GM18502 (cell line): ENCODE data around the gene SOWAHA.
"Not testable (repeated sequence)": the region's sequence is repeated elsewhere in the genome, so short reads cannot be mapped to it uniquely, and the experiment has no call there.

Experiments used
- ATAC-seq: cut with Tn5 transposase; IDR thresholded peaks from one replicate; pipeline ENCODE4 v1.9.1; 2021; ENCODE audit warnings: mild to moderate bottlenecking; ENCODE audit not compliant: unreplicated experiment, poor library complexity

SOWAHA gene

DNA sequence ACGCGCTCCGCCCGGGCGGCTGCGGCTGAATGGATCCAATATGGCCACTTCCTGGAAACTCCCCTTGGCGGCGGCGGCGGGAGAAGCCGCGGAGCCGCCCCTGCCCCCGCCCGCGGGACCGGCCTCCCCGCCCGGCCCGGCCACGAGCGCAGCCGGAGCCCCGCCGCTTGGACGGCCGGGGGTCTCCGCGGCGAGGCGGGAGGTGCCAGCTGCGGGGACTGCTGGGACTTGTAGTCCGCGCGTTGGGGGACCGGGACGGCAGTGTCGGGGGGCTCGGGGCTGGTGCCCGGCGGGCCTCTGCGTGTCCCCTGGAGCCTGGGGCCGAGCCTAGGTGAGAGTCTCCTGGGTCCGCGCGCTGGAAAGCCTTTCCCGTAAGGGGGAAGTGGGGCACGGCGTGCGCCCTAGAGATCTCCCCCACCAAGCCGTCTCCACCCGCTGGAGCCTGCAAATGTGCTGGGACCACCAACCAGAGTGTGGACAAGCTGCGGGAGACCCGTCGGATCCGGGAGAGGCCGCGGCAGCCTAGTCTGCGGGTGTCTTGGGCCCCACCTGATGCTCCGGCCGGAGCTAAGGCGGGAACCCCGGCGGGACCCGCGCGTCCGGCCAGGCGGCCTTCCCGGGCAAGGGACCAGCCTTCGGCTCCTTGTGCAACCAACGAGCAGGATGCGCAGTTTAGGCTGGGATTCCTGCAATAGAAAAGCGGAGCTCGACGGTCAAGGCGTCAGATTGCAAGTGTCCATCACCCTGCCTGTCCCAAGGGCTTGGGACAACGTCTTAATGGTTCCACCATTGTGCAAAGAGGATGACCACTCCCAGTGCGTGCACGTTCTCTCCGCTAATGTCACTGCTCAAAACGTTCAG, 35.7 kb upstream of the SOWAHA start, which contains the start of gene SEPTIN8:
SEPTIN8 (minus strand) TSS at position 31 of the 861 bp plus-strand sequence. CDS start 102 bp downstream, outside the sequence.
- peak; percentile 61 for ATAC-seq

- ATAC-seq: no peak
Observed at GRCh38 chr5:132778129-132778528, 35.0 kb upstream of the SOWAHA start.

DNA sequence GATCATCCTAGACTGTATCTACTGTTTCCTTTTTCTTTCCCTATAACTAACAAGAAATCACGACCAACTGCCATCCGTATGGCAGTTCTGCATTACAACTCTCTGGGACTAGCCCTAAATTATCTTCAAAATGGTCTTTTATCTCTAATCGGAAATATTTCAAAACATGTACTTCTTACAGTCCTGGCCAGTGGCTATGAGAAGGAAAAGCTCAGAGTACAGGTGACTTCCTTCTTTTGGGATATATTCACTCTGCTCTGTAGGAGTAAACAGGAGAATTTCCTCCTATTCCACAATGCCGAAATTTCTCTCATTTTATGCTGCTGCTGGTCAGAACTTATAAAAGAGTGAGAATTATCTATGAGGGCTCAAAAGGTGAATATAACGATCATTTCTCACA, 34.2 kb upstream of the SOWAHA start:
- ATAC-seq: no peak

- no peak for ATAC-seq
Observed at GRCh38 chr5:132779961-132780360, 33.1 kb upstream of the SOWAHA start.

GRCh38 chr5:132780577-132780976, 32.5 kb upstream of the SOWAHA start:
- no peak for ATAC-seq

- ATAC-seq: no peak
Observed at GRCh38 chr5:132781029-132781428, 32.1 kb upstream of the SOWAHA start.

DNA sequence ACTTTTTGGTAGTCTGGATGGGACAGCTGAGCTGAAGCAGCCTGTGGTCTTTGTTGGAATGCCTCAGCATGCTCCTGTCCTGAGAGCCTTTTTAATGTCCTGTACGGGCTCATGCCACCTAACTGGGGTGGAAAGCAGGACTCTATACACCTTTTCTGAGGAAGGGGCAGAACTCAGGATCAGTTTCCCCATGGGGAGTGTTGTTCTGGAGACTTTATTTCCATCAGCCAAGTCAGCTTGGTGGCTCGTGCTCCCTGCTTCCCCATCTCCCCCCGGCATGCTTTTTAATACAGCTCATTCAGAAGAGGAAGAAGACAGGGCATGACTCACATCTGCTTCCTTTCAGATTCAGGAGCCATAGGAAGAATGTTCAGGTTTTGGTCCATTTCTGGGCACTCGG, 31.0 kb upstream of the SOWAHA start:
- no peak for ATAC-seq

- ATAC-seq: no peak
Observed at GRCh38 chr5:132785365-132785764, 27.7 kb upstream of the SOWAHA start.

DNA sequence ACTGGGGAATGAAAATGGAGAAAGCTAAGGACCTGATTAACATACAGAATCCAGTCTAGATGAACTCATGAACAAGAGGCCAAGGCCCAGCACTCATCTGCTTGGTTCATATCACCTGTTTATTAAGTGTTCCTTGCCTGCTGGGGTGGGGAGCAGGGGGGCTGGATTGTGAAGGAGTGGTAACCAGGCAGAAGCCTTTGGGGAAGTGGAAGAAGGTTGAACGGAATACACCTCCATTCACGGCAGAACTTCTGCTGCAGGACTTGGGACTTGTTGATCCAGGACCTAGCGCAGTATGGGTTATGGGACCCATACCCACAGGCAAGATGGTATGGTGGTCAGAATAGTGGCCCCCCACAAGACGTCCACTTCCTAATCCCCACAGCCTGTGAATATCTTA, 27.2 kb upstream of the SOWAHA start:
- no peak for ATAC-seq

DNA sequence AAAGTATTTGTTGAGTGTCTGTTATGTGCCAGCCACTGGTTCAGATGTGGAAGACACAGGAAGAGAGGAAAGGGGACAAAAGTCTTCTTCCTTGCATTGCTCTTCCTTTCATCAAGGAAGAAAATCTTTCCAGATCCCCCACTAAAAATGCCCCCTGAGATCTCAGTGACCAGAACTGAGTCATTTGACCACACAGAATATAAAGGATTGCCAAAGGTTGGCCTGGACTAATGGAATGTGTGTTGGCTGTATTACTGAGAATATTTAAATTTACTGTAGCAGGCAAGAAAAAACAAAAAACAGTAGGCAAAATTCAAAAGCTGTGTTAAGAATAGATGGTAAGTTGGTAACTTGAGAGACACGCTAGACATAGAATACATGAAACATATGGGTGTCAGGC, 26.0 kb upstream of the SOWAHA start:
- no peak for ATAC-seq

GRCh38 chr5:132788508-132788907, 24.6 kb upstream of the SOWAHA start:
- ATAC-seq: no peak

GRCh38 chr5:132788990-132789886, 23.9 kb upstream of the SOWAHA start:
- no peak for ATAC-seq

DNA sequence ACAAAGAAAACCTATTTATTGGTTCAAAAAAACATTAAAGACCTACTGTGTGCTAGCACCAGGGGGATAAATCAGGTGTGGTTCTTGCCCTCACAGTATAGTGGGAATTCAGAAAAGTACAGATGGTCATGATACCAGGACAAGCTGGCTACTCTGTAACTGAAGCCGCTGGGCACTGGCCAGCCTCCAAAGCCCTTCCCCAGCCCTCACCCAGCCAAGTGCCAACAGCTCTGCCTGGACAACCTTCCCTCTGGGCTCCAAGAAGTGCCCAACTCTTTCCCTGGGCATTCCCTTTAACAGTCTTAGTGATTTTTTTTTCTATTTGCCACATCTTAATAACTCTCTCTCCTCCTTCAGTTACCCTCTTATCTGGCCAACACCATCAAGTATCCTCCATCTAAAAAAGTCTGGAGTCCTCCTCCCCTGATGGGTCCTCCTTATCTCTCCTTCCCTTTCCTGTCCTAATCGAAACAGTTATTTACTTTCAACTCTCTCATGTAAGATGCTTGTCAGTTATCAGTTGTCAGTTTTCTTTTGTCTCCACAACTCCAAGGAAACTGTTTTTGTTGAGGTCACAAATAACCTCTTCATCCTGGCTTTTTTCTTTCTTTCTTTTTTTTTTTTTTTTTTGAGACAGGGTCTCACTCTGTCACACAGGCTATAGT, 22.8 kb upstream of the SOWAHA start:
- ATAC-seq: no peak

DNA sequence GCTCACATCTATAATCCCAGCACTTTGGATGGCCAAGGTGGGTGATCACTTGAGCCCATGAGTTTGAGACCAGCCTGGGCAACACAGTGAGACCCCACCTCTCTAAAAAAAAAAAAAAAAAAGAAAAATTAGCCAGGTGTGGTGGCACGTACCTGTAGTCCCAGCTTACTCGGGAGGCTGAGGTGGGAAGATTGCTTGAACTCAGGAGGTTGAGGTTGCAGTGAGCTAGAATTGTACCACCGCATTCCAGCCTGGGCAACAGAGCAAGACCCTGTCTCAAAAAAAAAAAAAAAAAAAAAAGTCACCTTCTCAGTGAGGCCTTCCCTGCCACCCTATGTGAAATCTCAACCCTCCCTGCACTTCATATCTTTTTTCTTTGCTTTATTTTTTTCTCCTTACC, 22.1 kb upstream of the SOWAHA start:
- no peak for ATAC-seq

DNA sequence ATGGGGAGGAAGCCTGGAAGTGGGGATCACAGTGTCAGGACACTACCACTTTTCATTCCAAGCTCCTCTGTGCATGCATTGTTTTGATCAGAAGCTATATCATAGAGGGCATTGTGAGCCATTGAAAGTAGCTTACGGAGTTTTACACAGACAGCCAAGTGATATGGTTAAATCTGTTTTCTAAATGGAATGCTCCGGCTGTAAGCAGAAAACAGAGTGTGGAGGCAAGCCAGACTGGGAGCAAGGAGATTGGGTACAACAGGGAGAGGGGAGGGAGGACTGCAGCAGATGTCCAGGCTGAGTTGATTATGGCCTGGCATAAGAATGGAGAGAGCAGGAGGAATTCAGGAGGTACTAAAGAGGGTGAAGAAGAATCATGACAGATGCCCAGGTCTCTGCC, 15.5 kb upstream of the SOWAHA start:
- ATAC-seq: no peak

DNA sequence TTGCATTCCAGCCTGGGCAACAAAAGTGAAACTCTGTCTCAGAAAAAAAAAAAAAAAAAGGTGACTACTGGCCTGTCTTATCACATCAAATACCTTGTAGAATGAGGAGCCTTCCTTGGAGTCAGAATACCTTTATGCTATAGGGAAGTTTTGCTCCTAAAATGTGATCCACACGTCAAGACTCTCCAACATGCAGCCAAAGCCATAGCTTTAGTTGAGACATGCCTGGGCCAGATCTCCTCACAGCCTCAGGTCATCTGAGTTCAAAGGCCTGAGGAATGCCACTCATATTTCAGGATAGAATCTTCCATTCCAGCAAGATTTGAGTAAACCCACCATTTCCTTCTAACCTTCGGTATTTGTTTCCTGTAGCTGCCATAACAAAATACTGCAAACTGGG, 13.7 kb upstream of the SOWAHA start:
- ATAC-seq: no peak

DNA sequence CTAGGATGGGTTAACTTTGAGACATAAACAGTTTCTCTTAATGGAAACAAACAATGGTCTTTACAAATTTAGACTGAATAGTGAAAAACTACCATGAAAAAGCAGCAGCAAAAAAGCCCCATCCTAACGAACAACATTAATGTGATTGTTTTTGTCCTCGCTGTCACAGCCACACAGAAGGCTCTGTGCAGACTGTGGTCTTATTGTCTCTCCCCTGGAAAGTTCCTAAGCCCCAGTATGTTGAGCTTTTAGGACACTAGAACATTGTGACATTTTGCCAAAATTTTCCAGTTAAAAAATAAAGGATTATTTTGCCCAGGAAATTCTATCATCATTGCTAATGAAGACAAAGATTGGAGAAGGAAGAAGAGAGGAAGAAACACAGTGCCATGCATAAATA, 12.6 kb upstream of the SOWAHA start:
- no peak for ATAC-seq

DNA sequence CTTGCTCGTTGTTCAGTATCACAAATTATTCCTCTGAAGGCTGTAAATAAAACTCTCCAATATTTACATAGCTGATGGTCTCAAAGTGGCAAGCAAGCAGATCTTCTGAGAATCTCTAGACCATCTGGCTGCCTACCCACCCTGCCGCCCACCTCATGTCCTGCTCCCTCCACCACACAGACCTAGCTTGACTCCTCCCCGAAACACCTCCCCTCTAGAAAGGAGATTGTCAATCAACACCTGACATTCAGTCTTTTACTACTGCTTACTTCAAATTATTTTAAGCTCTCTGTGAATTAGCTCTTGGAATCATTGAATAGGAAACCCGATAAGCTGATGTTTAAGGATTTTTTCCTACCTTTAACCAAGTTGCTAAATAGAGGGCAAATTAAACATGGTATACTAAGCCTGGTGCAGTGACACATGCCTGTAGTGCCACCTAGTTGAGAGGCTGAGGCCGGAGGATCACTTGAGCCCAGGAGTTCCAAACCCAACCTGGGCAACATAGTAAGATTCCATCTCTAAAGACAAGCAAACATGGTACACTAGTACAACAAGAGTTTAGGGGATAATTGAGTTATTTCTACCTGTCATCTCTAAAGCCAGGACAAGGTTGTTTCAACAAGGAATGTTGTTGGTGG, 10.9 kb upstream of the SOWAHA start:
- ATAC-seq: no peak

DNA sequence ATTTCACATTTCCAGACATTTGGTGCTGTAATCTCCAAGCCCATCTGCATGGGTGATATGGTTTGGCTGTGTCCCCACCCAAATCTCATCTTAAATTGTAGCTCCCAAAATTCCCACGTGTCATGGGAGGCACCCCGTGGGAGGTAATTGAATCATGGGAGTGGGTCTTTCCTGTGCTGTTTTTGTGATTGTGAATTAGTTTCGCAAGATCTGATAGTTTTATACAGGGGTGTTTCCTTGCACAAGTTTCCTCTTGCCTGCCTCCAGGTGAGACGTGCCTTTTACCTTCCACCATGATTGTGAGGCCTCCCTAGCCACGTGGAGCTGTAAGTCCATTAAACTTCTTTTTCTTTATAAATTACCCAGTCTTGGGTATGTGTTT, 10.4 kb upstream of the SOWAHA start:
- not testable (repeated sequence) for ATAC-seq

- not testable (repeated sequence) for ATAC-seq
Observed at GRCh38 chr5:132804219-132804618, 8.9 kb upstream of the SOWAHA start.
